Muscle layer of duodenum (tissue), 2 donors: ENCODE results near the gene SLC25A27.

Experiments
- H3K27ac ChIP-seq: one replicate; pipeline ENCODE4 v1.7.0; 2013; ENCODE audit warnings: mild to moderate bottlenecking, low read length
- H3K27me3 ChIP-seq: one replicate; pipeline ENCODE4 v1.7.0; 2013; ENCODE audit warnings: low read depth, mild to moderate bottlenecking, control low read depth, low read length
- H3K36me3 ChIP-seq, 2 donors: one replicate each; pipeline ENCODE4 v1.7.0; 2013; ENCODE audit warnings: low read length in 2 of 2, control low read depth in 1 of 2, mild to moderate bottlenecking in 1 of 2; ENCODE audit not compliant: insufficient read depth in 2 of 2, control insufficient read depth in 1 of 2
- H3K4me1 ChIP-seq, 2 donors: one replicate each; pipeline ENCODE4 v1.7.0; 2013; ENCODE audit warnings: low read length in 2 of 2, mild to moderate bottlenecking in 2 of 2, control low read depth in 1 of 2, moderate library complexity in 1 of 2; ENCODE audit not compliant: insufficient read depth in 2 of 2, control insufficient read depth in 1 of 2
- H3K4me3 ChIP-seq, 2 donors: one replicate each; pipeline ENCODE4 v1.7.0; 2013; ENCODE audit warnings: low read length in 2 of 2, low read depth in 1 of 2, mild to moderate bottlenecking in 1 of 2
- H3K9me3 ChIP-seq, 2 donors: one replicate each; pipeline ENCODE4 v1.7.0; 2013; ENCODE audit warnings: low read length in 2 of 2, control low read depth in 1 of 2, mild to moderate bottlenecking in 1 of 2; ENCODE audit not compliant: control insufficient read depth in 1 of 2
- donor health status: healthy.

SLC25A27 gene

GRCh38 chr6:46720401-46720800 is 67.6 kb downstream of the SLC25A27 start:
- no peaks in the 10 kb centered on the region for H3K9me3 ChIP-seq
- no peaks in the 10 kb centered on the region for H3K27me3 ChIP-seq
- no peak overlapping the region for H3K27ac ChIP-seq
- no peaks in the 10 kb centered on the region for H3K4me1 ChIP-seq
- H3K36me3 ChIP-seq = no peaks in the 10 kb centered on the region
- no peak overlapping the region for H3K4me3 ChIP-seq
